Stimulated activated CD4-positive, alpha-beta T cell treated with anti-CD3 and anti-CD28 coated beads, TNF-alpha, amount 100 ng/mL, for 24 hours (primary cell): ENCODE results near the gene ARAP3.

Experiments
- DNase-seq, 3 experiments: peaks; one replicate each; pipeline ENCODE4 v3.0.0-alpha.2; 2020; ENCODE audit warnings: low read depth in 3 of 3

Gene ARAP3

GRCh38 chr5:141703133-141703561 is 21.1 kb upstream of the ARAP3 start:
- DNase-seq: no peak

- no peak for DNase-seq
Observed at GRCh38 chr5:141701360-141702119, 19.5 kb upstream of the ARAP3 start.

- DNase-seq: no peak
Observed at GRCh38 chr5:141697586-141697985, 15.6 kb upstream of the ARAP3 start.

GRCh38 chr5:141696431-141696830 is 14.4 kb upstream of the ARAP3 start:
- DNase-seq: no peak

GRCh38 chr5:141695627-141696215 is 13.7 kb upstream of the ARAP3 start:
- no peak for DNase-seq

- no peak for DNase-seq
Observed at GRCh38 chr5:141694479-141694878, 12.4 kb upstream of the ARAP3 start.

GRCh38 chr5:141692919-141693725 is 11.1 kb upstream of the ARAP3 start:
- DNase-seq: peak; percentile 57 to 81 (median 70)

- no peak for DNase-seq
Observed at GRCh38 chr5:141692533-141692888, 10.5 kb upstream of the ARAP3 start.

- DNase-seq: peak; percentile 75 to 87 (median 81)
Observed at GRCh38 chr5:141691867-141692532, 10.0 kb upstream of the ARAP3 start.

- DNase-seq: no peak
Observed at GRCh38 chr5:141691286-141691866, 9.3 kb upstream of the ARAP3 start.

GRCh38 chr5:141686648-141687416 is 4.8 kb upstream of the ARAP3 start:
- DNase-seq: no peak

- DNase-seq: no peak
Observed at GRCh38 chr5:141685591-141685990, 3.6 kb upstream of the ARAP3 start.

- no peak for DNase-seq
Observed at GRCh38 chr5:141683596-141684141, 1.6 kb upstream of the ARAP3 start.

- no peak for DNase-seq
Observed at GRCh38 chr5:141681295-141681694, 735 bp downstream of the ARAP3 start.

- no peak for DNase-seq
Observed at GRCh38 chr5:141680751-141681201, 1.3 kb downstream of the ARAP3 start.

- no peak for DNase-seq
Observed at GRCh38 chr5:141680178-141680577, 1.9 kb downstream of the ARAP3 start.

GRCh38 chr5:141677415-141677814 is 4.6 kb downstream of the ARAP3 start:
- DNase-seq: no peak

- no peak for DNase-seq
Observed at GRCh38 chr5:141675672-141676071, 6.4 kb downstream of the ARAP3 start.

- DNase-seq: no peak
Observed at GRCh38 chr5:141674747-141675146, 7.3 kb downstream of the ARAP3 start.
